Measurements from ENCODE around the gene PLPP2. TPM values are rescaled to one million over a fixed set of nuclear protein-coding genes. Genes with fewer than 3 reads are reported as not detected.

PLPP2 gene
- under 1 TPM; 0.87 to 0.95 TPM for total RNA-seq

- peak in 1 of 2 donors; percentile 5 for ATAC-seq
- no peak within 1 kb of the TSS for H3K27ac Mint-ChIP-seq
- DNase-seq (ENCODE audit: low spot score in 2 of 2) = no peak
- H3K36me3 Mint-ChIP-seq = no peaks in the 10 kb centered on the region
- no peaks in the 10 kb centered on the region for H3K9me3 Mint-ChIP-seq
Measured at GRCh38 chr19:291006-291521, at the start of gene PLPP2. PLPP2 (minus strand) TSS chr19:291403; CDS start chr19:291336, 67 bp downstream.

GRCh38 chr19:340620-341385 lies 49.6 kb upstream of the PLPP2 start:
- DNase-seq (ENCODE audit: low spot score in 2 of 2) = peak in 1 of 2 donors; percentile 50
- Mint-ChIP-seq H3K9me3 (peaks cover 7 to 9% of the 10 kb centered on the region in 2 donors), H3K36me3 (peaks cover 20 to 47% of the 10 kb centered on the region in 2 donors), H3K27ac (peak overlapping the region in 1 of 2 donors; percentile 49)
- ATAC-seq = no peak

- Mint-ChIP-seq H3K27ac (no peak overlapping the region), H3K36me3 (peaks cover 13 to 39% of the 10 kb centered on the region in 2 donors), H3K9me3 (no peaks in the 10 kb centered on the region)
- DNase-seq (ENCODE audit: low spot score in 2 of 2) = peak in 1 of 2 donors; percentile 25
- peak in 1 of 2 donors; percentile 37 for ATAC-seq
Measured at GRCh38 chr19:339262-339887, 48.2 kb upstream of the PLPP2 start.

DNA sequence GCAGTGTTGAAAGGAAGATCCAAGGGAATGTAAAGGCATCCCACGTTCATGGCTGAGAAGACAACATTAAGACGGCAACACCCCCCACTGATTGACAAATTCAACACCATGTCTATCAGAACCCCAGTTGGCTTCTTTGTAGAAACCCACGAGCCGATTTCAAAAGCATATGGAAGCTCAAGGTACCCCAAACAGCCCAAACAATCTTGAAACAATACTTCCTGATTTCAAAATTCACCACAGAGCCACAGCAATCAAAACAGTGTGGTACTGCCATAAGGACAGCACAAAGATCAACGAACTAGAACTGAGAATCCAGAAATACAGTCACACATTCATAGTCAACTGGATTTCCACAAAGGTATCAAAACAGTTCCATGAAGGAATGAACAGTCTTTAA lies 47.2 kb upstream of the PLPP2 start:
- Mint-ChIP-seq H3K27ac (no peak overlapping the region), H3K9me3 (no peaks in the 10 kb centered on the region), H3K36me3 (peaks cover 7 to 32% of the 10 kb centered on the region in 2 donors)
- ATAC-seq = no peak
- DNase-seq (ENCODE audit: low spot score in 2 of 2) = no peak

GRCh38 chr19:336067-336614 lies 44.9 kb upstream of the PLPP2 start:
- no peak for ATAC-seq
- H3K27ac Mint-ChIP-seq = no peak overlapping the region
- peaks cover 0 to 35% of the 10 kb centered on the region in 2 donors for H3K36me3 Mint-ChIP-seq

DNA sequence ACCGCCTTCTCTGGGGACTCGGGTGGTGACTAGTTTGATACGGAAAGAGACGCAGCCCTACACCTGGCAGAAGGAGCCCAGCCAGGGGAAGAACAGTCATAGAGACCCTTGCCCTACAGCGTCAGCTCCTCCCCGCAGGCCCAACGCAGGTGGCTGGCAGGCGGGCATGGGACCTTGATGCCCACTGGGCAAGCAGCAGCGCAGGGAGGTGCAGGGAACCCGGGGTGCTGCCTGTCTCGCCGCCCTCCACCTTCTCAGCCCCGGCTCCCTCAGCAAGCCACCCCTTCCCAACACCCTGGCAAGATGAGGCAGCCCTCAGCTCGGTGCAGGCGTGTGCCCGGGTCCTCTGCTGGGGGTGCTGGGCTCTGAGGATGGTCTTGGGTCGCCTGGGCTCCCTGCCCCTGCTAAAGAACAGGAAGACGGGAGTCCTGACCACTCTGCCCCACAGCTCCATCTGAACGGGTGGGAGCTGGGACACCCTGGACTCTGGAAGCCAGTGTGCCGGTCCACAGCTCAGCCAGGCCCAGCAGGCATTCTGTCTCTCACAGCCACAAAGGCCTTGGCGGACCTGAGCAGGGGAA lies 44.4 kb upstream of the PLPP2 start:
- peak in 1 of 2 donors; percentile 25 for DNase-seq (ENCODE audit: low spot score in 2 of 2)

More at GRCh38 chr19:336067-336614, 44.9 kb upstream of the PLPP2 start:
- DNase-seq (ENCODE audit: low spot score in 2 of 2) = peak in 1 of 2 donors; percentile 39
- no peaks in the 10 kb centered on the region for H3K9me3 Mint-ChIP-seq

GRCh38 chr19:335072-335471 lies 43.9 kb upstream of the PLPP2 start:
- Mint-ChIP-seq H3K9me3 (peaks cover 0 to 4% of the 10 kb centered on the region in 2 donors), H3K27ac (peak overlapping the region in 1 of 2 donors; percentile 14), H3K36me3 (peaks cover 6 to 32% of the 10 kb centered on the region in 2 donors)
- ATAC-seq (no peak), DNase-seq (ENCODE audit: low spot score in 2 of 2) (no peak)

More for the DNA sequence above, 44.4 kb upstream of the PLPP2 start:
- peaks cover 4 to 35% of the 10 kb centered on the region in 2 donors for H3K36me3 Mint-ChIP-seq
- H3K27ac Mint-ChIP-seq = peak overlapping the region in 1 of 2 donors; percentile 14
- peaks cover 0 to 3% of the 10 kb centered on the region in 2 donors for H3K9me3 Mint-ChIP-seq
- ATAC-seq = no peak

DNA sequence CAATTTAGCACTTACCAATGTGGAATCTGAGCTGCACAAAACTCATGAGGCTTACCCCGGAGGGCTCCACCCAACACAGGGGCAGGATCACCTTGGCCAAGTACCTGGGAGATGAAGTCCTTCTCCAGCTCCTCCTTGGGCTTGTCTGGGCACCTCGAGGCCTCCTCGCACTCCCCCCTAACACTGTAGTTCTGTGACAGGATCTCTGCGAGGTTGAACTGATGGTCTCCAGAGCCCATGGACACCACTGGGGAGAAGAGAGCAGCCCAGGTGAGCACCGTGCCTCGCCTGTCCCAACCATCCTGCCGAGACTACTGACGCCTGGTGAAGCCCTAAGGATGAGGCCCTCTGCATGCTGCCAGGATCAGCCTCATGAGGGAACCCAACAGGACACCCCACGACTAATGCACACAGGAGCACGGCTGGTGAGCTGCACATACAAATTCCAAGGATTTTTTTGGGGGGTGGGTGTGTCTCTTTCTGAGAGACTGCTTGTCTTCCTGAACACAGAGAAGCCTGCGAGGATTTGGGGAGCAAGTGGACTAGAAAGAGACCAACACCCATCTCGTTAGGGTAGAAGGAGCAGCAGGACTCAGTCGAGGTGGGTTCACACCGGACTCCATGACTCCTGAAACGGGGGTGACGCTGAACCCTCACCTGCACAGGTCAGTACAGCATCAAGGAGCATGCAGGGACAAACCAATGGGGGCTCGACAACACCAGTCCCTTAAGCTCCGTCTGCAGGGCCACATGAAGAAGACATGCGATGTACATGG lies 43.3 kb upstream of the PLPP2 start:
- peaks cover 0 to 4% of the 10 kb centered on the region in 2 donors for H3K9me3 Mint-ChIP-seq
- H3K27ac Mint-ChIP-seq = no peak overlapping the region
- no peak for ATAC-seq
- peaks cover 7 to 28% of the 10 kb centered on the region in 2 donors for H3K36me3 Mint-ChIP-seq
- DNase-seq (ENCODE audit: low spot score in 2 of 2) = peak in 1 of 2 donors; percentile 25

DNA sequence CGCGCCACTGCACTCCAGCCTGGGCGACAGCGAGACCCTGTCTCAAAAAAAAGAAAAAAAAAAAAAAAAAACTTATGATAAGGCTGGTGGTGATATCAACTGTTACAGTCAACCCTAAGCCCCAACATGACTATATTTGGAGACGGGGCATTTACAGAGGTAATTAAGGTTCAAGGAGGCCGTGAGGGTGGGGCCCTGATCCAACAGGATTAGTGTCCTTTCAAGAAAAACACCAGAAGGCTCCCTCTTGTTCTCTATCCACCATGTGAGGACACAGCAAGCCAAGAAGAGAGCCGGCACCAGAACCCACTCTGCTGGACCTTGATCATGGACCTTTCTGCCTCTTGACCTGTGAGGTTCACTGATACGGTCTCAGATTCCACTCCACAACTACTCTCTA lies 39.3 kb upstream of the PLPP2 start:
- Mint-ChIP-seq H3K27ac (no peak overlapping the region), H3K36me3 (peaks cover 26 to 41% of the 10 kb centered on the region in 2 donors)
- ATAC-seq = no peak

GRCh38 chr19:329876-330275 lies 38.7 kb upstream of the PLPP2 start:
- Mint-ChIP-seq H3K9me3 (peaks cover 0 to 9% of the 10 kb centered on the region in 2 donors), H3K27ac (no peak overlapping the region), H3K36me3 (peaks cover 26 to 41% of the 10 kb centered on the region in 2 donors)
- DNase-seq (ENCODE audit: low spot score in 2 of 2) = peak in 1 of 2 donors; percentile 2
- no peak for ATAC-seq

More for the DNA sequence above, 39.3 kb upstream of the PLPP2 start:
- peaks cover 0 to 9% of the 10 kb centered on the region in 2 donors for H3K9me3 Mint-ChIP-seq
- peak in 1 of 2 donors; percentile 18 for DNase-seq (ENCODE audit: low spot score in 2 of 2)

GRCh38 chr19:328025-328505 lies 36.9 kb upstream of the PLPP2 start:
- DNase-seq (ENCODE audit: low spot score in 2 of 2) (no peak), ATAC-seq (no peak)
- peaks cover 0 to 9% of the 10 kb centered on the region in 2 donors for H3K9me3 Mint-ChIP-seq
- H3K36me3 Mint-ChIP-seq = peaks cover 26 to 41% of the 10 kb centered on the region in 2 donors
- peak overlapping the region in 1 of 2 donors; percentile 10 for H3K27ac Mint-ChIP-seq

GRCh38 chr19:327291-328024 lies 36.3 kb upstream of the PLPP2 start:
- ATAC-seq = no peak
- peaks cover 0 to 9% of the 10 kb centered on the region in 2 donors for H3K9me3 Mint-ChIP-seq
- no peak for DNase-seq (ENCODE audit: low spot score in 2 of 2)
- peaks cover 26 to 41% of the 10 kb centered on the region in 2 donors for H3K36me3 Mint-ChIP-seq
- peak overlapping the region in 1 of 2 donors; percentile 10 for H3K27ac Mint-ChIP-seq

DNA sequence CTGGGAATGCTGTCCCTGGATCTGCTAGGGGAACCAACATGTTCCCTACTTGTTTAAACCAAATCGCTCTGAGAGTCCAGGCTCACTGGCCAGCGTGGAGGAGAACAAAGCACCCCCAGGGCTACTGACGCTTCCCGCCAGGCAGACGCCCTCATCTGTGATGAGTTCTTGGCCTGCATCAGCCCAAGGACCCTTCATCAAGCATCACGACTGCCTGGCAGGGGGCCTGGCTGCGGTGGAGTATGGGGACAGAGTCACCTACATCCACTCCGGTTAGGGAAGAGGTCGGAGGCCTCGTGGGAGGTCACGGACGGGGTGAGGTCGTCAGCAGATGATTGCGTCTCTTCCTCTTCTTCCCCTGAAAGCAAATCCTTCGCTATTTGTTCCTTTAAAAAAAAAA lies 35.7 kb upstream of the PLPP2 start:
- ATAC-seq = no peak
- Mint-ChIP-seq H3K9me3 (peaks cover 0 to 9% of the 10 kb centered on the region in 2 donors), H3K27ac (no peak overlapping the region), H3K36me3 (peaks cover 26 to 41% of the 10 kb centered on the region in 2 donors)
- DNase-seq (ENCODE audit: low spot score in 2 of 2) = no peak

DNA sequence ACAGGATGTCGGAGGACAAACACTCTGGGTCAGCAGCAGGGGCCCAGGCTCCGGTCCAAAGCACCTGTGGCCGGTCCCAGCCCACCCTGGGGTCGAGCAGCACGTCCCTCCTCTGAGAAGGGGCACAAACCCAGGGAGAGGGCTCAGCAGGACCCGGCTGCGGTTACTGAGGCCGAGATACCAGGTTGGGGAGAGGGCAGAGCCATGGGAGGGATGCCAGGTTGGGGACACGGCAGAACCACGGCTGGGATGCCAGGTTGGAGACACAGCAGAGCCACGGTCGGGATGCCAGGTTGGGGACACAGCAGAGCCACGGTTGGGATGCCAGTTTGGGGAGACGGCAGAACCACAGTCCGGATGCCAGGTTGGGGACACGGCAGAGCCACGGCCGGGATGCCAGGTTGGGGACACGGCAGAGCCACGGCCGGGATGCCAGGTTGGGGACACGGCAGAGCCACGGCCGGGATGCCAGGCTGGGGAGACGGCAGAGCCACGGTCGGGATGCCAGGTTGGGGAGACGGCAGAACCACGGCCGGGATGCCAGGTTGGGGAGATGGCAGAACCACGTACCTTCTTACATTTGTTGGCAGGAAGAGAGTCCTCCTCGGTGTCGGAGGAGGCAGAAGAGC lies 34.8 kb upstream of the PLPP2 start:
- H3K36me3 Mint-ChIP-seq = peaks cover 27 to 39% of the 10 kb centered on the region in 2 donors
- DNase-seq (ENCODE audit: low spot score in 2 of 2) (no peak), ATAC-seq (no peak)
- H3K9me3 Mint-ChIP-seq = peaks cover 0 to 9% of the 10 kb centered on the region in 2 donors
- H3K27ac Mint-ChIP-seq = no peak overlapping the region

All from activated naive CD4-positive, alpha-beta T cell treated with anti-CD3 and anti-CD28 coated beads, Interleukin-2, amount 50 U/mL, for 72 hours (primary cell).